22Rv1 (cell line): ENCODE measurements around the gene PPP1R37.

Experiments used
- H3K27ac ChIP-seq: fragments of 450-650 bp; 2 replicates; pipeline ENCODE4 v1.5.1; 2017
- ZFX ChIP-seq: fragments of 450-650 bp; IDR thresholded peaks from 2 replicates; pipeline ENCODE4 v1.6.1; 2017; ENCODE audit warnings: antibody characterized with exemption, borderline replicate concordance
- TF ChIP-seq, protein P1 (sequence below): fragments of 450-650 bp; IDR thresholded peaks from 2 replicates; pipeline ENCODE4 v1.5.1; 2017; ENCODE audit warnings: mild to moderate bottlenecking

PPP1R37 gene

DNA sequence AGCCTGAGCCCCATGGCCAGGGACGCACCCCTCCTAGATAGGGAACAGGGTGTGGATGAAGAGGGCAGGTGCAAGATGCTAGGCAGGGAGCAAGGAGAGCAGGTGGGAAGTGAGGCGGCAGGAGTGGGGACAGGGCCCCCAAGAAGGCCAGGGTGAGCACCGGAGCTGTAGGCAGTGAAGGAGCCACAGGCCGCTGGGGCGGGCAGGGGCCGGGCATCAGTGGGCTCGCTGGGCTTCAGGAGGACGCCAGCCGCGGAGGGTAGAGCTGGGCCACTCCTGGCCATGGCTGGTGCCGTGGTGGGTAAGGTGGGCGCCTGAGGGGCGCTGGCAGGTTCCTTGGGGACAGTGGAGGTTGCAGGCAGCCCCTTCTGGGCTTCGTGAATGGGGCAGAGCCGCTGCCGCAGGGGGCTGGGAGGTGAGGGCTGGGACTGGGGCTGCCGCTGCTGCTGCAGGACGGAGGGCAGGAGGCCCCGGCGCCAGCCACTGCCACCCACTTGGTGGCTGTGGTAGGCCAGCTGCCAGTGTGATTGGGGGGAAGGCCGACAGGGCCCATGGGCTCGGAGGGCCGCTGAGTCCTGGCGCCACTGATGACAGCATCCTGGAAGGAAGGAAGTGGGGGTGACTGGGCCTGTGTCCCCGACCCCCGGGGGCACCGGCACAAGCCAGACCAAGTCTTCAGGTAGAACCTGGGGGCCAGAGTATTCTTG is 65.7 kb downstream of the PPP1R37 start:
- H3K27ac ChIP-seq, result no peak overlapping the region
- TF ChIP-seq ZFX, result no peak
- TF ChIP-seq, protein P1, sequence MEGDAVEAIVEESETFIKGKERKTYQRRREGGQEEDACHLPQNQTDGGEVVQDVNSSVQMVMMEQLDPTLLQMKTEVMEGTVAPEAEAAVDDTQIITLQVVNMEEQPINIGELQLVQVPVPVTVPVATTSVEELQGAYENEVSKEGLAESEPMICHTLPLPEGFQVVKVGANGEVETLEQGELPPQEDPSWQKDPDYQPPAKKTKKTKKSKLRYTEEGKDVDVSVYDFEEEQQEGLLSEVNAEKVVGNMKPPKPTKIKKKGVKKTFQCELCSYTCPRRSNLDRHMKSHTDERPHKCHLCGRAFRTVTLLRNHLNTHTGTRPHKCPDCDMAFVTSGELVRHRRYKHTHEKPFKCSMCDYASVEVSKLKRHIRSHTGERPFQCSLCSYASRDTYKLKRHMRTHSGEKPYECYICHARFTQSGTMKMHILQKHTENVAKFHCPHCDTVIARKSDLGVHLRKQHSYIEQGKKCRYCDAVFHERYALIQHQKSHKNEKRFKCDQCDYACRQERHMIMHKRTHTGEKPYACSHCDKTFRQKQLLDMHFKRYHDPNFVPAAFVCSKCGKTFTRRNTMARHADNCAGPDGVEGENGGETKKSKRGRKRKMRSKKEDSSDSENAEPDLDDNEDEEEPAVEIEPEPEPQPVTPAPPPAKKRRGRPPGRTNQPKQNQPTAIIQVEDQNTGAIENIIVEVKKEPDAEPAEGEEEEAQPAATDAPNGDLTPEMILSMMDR, result no peak

DNA sequence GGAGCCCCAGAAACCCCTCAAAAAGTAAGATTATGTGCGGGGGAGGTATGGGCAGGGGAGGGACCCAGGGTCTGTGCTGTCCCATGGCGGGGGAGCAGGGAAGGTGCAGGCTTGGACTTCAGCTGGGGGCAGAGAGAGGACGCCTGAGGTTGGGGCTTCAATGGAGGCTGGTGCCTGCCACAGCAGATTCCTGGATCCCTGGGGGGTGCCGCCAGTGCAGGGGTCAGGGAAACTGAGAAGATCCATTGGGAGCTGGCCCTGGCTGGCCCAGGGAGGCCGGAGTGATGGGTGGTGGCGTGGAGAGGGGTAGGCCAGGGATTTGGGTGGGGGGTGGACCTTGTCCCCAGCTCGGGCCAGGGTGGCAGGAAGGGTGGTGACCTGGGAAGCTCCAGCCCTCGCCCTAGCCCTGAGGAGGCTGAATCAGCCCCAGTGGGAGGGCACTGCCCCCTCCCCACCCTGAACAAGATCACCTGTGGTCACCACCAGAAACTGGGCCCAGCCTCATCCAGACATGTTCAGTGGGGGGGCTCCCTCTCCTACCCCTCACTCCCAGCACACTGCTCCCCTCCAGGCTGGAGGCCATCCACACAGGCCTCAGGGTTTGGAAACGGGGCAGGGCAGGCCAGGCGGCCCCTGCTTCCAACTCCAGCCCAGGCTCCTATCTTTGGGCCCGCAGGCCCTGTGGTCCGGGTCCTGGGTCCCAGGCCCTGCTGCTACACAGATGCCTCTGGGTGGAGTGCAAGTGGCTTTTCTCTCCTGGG is 66.4 kb downstream of the PPP1R37 start:
- TF ChIP-seq ZFX, result no peak
- TF ChIP-seq, protein P1, result no peak
- H3K27ac ChIP-seq, result no peak overlapping the region

DNA sequence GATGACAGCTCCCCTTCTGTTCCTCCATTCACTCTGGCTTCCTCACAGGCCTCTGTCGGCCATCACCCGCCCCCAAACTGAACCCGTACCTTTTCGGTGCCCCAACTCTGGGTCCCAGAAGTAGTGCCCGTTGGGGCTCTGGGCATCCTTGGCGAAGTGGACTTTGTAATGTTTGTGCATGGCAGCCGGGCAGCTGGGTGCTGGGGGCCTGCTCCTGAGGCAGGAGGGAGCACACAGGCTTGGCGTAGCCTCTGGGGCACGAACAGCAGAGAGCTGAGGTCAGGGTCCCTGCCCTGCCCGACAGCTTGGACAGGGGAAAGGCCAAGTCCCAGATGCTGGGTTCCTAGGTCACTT is 67.0 kb downstream of the PPP1R37 start:
- no peak overlapping the region for H3K27ac ChIP-seq
- TF ChIP-seq ZFX, result no peak
- TF ChIP-seq, protein P1, result no peak

DNA sequence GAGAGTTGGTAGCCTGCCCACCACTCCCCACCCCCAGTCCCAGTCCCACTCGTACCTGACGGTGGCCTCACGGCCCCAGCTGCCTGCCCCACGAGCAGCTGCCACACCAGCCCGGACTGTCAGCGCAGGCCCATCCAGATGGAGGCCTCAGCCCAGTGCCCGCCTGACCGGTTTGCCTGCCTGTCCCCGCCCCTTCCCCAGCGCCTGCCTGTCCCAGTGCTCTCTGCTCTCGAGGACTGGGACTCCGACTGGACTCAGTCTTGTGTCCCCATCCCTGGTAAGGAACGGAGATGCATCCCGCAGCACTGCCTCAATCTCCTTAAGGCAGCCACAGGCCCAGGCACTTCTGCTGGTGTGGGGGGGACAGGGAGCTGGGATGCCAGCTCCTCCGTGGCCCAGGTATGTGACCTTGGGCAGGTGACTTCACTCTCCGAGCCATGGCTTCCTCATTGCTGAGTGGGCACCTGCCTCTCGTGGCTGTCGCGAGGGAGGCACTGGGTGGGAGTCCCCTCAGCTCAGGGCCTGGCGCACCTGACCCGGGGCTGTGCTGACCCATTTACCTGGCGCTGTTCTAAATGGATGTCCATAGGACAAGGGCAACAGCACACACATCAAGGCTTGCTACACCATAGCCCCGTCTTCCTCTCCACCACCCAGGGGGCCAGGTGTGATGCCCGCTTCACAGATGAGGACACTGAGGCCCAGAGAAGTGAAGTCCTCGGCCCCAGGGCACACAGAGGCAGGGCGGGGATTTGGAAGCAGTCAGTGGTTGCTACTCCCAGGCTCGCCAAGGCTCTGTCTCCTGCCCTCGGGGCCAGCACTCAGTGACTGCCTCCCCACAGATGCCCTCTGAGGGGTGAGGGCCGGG is 68.1 kb downstream of the PPP1R37 start, which contains the start of gene NKPD1:
Gene NKPD1 (minus strand): TSS at position 113 of the 868 bp plus-strand sequence. CDS start 832 bp downstream, outside the sequence.
- no peak for TF ChIP-seq ZFX
- TF ChIP-seq, protein P1, result no peak
- H3K27ac ChIP-seq, result peak within 1 kb of the TSS; percentile 80

DNA sequence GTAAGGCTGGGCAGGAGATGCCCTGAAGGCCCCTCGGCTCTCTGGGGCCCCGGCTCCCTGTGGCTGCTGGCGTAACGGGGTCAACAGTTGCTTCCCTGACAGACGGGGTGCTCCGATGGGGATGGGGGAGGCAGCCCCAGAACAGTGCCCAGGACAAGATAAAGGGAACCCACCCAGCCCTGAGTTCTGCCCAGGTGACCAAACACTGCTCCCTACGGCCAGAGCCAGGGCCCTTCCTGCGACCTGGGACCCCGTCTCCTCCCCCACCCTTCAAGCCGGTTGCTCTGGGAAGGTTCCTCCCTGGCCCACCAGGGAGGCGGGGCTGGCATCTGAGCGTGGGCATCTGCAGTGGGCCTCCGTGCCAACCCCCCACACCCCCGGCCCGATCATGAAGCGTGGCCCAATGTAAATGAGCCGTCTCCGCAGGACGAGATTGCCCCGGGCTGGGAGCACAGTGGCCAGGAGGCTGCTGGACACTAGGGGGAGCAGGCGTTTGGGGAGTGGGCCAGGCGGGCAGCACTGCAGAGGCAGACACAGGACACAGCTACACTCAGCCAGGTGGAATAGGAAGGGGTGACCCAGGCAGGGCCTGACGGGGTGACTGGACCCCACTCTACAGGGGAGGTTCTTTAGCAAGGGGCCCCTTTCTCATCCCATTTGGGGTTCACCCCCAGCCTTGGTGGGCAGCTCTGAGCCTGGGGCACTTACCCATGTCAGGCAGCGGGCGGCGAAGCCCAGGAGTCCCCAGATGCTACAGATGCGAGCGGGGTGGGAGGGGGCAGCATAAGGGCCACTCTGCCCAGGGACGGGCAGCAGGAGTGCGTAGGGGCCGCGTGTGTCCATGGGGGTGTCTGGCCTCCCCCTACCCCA is 69.0 kb downstream of the PPP1R37 start:
- H3K27ac ChIP-seq, result peak overlapping the region; percentile 80
- TF ChIP-seq, protein P1, result peak; percentile 80
- TF ChIP-seq ZFX, result no peak

DNA sequence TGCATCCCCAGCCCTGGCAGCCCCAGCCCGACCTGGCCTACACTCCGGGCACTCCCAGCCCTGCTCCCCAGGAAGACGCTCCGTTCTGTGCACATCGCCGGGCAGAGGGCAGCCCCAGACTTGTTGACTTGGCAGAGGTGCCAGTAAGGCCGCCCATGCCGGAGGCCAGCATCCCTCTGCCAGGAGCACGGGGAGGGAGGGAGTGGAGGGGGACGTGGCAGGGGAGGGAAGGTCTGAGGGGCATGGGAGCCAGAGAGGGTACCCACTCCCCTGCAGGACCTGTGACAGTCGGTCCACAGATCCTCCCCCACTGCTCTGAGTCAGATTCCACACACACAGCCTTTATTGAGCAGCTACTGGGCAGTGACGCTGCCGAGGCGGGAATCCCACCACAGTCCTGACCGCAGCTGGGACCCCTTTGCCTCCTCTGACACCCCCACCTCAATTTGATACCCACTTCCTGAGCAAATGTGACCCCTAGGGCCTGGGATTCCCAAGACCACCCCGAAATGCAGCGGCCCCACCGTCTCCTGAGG is 69.7 kb downstream of the PPP1R37 start:
- TF ChIP-seq, protein P1, result no peak
- TF ChIP-seq ZFX, result no peak
- no peak overlapping the region for H3K27ac ChIP-seq
